A549 (cell line): Measurements from ENCODE around the gene GLRA3.
A peak's percentile ranks its signal among the peaks of the same experiment; 100 is the strongest.

ENCODE experiments used
- CTCF ChIP-seq: fragments of >200 bp; sonication (Bioruptor Twin); formaldehyde crosslinking; IDR thresholded peaks from 3 replicates; pipeline ENCODE4 v1.5.1; 2016
- HDAC2 ChIP-seq: fragments of 200-600 bp; sonication (generic); IDR thresholded peaks from 2 replicates; pipeline ENCODE4 v1.6.1; 2016
- MAX ChIP-seq: IDR thresholded peaks from 2 replicates; pipeline ENCODE4 v1.6.1; 2012
- RAD21 ChIP-seq, 2 experiments: fragments of >200 bp in 1 of 2; sonication (Bioruptor Twin) in 1 of 2; formaldehyde crosslinking in 1 of 2; IDR thresholded peaks in 1 of 2; conservative IDR thresholded peaks in 1 of 2; 2 replicates in 1 of 2; 3 replicates in 1 of 2; pipeline ENCODE4 v1.6.1; 2012 to 2018; ENCODE audit warnings: inconsistent platforms in 1 of 2

GRCh38 chr4:174631901-174632758, 196.9 kb downstream of the GLRA3 start:
- TF ChIP-seq RAD21 (conservative IDR thresholded peaks at IDR 0.05 in 1 of 2, IDR thresholded peaks at IDR 0.05 in 1 of 2) (peak; percentile 88 to 95), CTCF (peak; percentile 78), HDAC2 (no peak), MAX (0 out of 2 replicates have a peak, but pooled peaks have one; percentile 32)
